ENCODE results near the gene TMEM11. TPM values are rescaled to one million over a fixed set of nuclear protein-coding genes. Genes with fewer than 3 reads are reported as not detected.

The TMEM11 gene
- total RNA-seq, 1 donor from 2014 or later, result 34.9 TPM

DNA sequence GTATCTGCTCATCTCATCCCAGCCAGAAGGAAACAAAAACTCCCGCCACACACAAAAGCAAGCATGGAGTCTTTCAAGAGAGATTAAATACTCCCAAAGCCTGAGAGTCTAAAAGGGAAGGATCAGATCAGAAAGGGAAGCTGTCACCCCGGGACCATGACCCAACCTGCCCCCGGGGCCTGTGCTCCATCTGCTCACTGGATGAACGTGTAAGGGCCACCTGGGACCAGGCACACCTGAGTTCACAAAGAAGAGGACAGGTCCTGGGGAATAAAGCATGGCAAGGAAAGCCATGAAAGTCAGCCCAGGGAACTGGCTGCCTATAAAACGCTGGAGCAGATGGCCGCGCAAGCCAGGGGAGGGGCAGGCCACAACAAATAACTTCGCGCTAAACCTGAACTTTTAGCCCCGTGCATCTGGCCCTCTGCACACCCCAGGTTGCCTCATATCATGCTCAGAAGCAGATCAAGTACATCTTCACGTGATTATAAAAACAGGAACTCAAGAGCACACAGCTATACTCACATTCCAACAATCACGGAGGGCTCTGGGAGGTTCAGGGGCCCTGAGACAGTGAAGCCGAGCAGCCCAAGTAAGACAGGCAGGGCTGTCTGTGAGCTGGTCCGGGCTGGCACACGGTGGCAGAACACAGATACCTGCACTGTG is 3.4 kb downstream of the TMEM11 start:
- no peak for DNase-seq (ENCODE audit: low read depth)
- TF ChIP-seq, protein P1, sequence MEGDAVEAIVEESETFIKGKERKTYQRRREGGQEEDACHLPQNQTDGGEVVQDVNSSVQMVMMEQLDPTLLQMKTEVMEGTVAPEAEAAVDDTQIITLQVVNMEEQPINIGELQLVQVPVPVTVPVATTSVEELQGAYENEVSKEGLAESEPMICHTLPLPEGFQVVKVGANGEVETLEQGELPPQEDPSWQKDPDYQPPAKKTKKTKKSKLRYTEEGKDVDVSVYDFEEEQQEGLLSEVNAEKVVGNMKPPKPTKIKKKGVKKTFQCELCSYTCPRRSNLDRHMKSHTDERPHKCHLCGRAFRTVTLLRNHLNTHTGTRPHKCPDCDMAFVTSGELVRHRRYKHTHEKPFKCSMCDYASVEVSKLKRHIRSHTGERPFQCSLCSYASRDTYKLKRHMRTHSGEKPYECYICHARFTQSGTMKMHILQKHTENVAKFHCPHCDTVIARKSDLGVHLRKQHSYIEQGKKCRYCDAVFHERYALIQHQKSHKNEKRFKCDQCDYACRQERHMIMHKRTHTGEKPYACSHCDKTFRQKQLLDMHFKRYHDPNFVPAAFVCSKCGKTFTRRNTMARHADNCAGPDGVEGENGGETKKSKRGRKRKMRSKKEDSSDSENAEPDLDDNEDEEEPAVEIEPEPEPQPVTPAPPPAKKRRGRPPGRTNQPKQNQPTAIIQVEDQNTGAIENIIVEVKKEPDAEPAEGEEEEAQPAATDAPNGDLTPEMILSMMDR (conservative IDR thresholded peaks at IDR 0.05; ENCODE audit: low read depth, low read length), result no peak
- H3K4me3 ChIP-seq (ENCODE audit: low read depth, low read length), result no peak overlapping the region

DNA sequence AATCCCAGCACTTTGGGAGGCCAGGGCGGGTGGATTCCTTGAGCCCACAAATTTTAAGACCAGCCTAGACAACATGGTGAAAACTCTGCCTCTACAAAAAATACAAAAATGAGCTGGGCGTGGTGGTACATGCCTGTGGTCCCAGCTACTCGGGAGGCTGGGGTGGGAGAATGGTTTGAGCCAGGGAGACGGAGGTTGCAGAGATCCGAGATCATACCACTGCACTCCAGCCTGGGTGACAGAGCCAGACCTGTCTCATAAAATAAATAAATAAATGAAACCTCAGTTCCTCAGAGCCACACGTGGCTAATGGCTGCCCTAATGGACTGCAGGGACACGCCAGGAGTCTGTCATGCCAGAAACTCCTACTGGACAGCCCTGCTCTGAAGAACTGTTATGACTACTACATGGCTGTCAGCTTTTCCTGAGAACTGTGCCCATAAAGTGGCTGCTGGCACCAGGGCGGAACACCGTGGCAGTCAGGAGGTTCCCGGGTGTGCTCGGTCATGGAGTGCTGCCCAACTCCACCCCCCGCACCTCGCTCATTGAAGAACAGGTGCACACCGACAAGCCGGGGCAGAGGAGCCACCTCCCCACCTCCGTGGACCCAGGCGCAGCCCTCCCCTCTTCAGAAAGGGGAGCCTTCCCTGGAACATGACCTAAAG is 4.3 kb downstream of the TMEM11 start:
- TF ChIP-seq, protein P1 (conservative IDR thresholded peaks at IDR 0.05; ENCODE audit: low read depth, low read length), result no peak
- no peak for DNase-seq (ENCODE audit: low read depth)
- H3K4me3 ChIP-seq (ENCODE audit: low read depth, low read length), result no peak overlapping the region

DNA sequence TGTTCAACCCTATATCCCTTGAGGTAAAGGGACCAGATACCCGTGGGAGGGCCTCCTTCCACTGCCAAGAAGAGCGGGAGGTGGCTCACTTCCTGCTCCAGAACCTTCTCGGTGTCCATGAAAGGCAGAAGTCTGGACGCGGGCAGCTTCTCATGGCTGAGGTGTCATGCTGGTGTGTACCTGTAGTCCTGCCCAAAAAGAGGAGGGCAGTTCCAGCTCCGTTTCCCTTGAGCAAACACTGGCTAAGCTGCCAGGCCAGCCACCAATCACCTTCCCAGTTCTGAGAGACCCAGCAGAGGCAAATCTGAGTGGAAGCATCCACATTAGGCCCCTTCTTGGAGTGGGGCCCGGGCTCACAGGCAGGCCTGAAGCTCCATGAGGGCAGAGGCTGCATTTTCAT is 5.6 kb downstream of the TMEM11 start:
- no peak overlapping the region for H3K4me3 ChIP-seq (ENCODE audit: low read depth, low read length)
- DNase-seq (ENCODE audit: low read depth), result no peak
- TF ChIP-seq, protein P1 (conservative IDR thresholded peaks at IDR 0.05; ENCODE audit: low read depth, low read length), result no peak

DNA sequence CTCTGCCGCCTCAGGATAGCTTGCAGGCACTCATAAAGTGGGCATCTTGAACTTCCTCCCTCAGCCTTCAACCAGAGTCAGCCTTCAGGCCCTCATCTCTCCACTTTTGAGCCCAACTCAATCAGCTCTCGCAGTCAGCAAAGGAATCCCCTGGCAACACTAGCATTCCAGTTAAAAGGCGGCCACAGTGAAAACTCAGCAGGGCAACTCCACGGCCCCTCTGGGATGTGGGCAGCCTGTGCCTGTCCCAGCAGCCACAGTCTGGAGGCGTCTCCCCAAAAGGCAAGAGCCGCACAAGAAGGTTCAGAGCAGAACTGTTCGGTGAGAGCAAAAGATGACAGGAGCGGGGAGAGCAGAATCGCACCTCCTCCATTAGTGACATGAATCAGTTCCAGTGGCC is 9.0 kb downstream of the TMEM11 start:
- H3K4me3 ChIP-seq (ENCODE audit: low read depth, low read length), result no peak overlapping the region
- DNase-seq (ENCODE audit: low read depth), result no peak
- TF ChIP-seq, protein P1 (conservative IDR thresholded peaks at IDR 0.05; ENCODE audit: low read depth, low read length), result no peak

DNA sequence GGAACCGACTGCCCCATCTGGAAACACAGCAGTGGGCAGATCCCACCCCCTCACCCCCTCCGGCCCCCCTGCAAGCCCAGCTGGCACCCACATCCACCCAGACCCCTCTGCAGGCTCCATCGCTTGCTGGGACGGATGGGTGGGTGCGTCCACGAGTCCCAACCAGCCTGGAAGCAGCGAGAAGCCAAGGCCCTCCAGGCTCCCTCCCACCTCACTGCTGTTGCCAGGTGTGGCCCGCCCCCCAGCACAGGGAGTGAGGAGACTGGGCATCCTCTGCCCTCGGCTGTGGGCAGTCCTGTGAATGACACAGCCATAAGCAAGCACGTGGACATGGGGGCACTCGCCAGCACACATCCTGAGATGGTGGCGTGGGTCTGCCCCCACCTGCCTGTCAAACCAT is 11.4 kb downstream of the TMEM11 start:
- DNase-seq (ENCODE audit: low read depth), result no peak
- H3K4me3 ChIP-seq (ENCODE audit: low read depth, low read length), result no peak overlapping the region
- TF ChIP-seq, protein P1 (conservative IDR thresholded peaks at IDR 0.05; ENCODE audit: low read depth, low read length), result no peak

DNA sequence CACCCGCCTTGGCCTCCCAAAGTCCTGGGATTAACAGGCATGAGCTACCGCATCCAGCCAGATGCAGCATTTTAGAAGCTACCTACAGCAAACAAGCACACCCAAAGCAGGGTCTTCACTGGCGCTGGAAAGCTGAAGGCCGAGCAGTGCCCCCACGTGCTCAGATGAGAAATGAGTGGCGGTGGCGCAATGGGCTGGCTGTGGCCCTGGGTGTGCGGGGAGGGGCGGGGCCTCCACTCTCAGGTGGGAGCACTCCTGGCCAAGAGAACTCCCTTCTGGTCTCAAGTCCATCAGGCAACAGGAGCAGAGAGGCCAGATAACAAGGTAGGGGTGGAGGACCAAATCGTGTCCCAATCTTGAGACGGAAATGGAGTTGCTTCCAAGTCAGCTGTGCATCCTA is 12.1 kb downstream of the TMEM11 start:
- H3K4me3 ChIP-seq (ENCODE audit: low read depth, low read length), result no peak overlapping the region
- TF ChIP-seq, protein P1 (conservative IDR thresholded peaks at IDR 0.05; ENCODE audit: low read depth, low read length), result no peak
- DNase-seq (ENCODE audit: low read depth), result no peak

DNA sequence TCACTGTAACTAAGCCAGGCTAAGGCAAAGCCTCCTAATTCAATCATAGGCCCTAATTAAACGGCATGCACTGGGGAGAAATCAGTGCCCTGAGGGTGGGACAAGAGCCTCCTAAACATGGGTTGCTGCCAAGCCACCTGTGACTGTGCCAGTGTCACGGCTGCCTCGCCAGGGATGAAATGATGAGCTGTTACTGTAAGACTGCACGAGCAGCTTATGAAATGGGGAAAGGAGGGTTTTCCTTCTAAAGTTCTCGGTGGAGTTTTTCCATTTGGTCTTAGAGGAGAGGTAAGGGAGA is 12.7 kb downstream of the TMEM11 start:
- TF ChIP-seq, protein P1 (conservative IDR thresholded peaks at IDR 0.05; ENCODE audit: low read depth, low read length), result no peak
- DNase-seq (ENCODE audit: low read depth), result no peak
- no peak overlapping the region for H3K4me3 ChIP-seq (ENCODE audit: low read depth, low read length)

Data from epithelial cell of proximal tubule (primary cell).